ENCODE measurements around the gene RACK1.
"Not testable (repeated sequence)": the region's sequence is repeated elsewhere in the genome, so short reads cannot be mapped to it uniquely, and the experiment has no call there.

The RACK1 gene

DNA sequence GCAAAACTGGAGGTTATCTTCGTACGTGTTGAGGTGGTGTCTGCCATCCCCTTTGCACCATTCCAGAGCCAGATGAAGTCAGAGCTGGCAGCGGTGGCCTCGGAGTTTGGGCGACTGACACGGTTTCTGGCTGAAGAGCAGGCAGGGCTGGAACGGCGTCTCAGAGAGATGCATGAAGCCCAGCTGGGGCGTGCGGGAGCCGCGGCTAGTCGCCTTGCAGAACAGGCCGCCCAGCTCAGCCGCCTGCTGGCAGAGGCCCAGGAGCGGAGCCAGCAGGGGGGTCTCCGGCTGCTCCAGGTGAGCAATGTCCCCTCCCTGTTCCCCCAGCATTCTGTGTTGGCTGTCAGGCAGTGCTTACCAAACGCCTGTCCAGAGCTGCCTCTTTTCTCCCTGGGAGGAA lies 11.1 kb downstream of the RACK1 start:
- DNase-seq: no peak

DNA sequence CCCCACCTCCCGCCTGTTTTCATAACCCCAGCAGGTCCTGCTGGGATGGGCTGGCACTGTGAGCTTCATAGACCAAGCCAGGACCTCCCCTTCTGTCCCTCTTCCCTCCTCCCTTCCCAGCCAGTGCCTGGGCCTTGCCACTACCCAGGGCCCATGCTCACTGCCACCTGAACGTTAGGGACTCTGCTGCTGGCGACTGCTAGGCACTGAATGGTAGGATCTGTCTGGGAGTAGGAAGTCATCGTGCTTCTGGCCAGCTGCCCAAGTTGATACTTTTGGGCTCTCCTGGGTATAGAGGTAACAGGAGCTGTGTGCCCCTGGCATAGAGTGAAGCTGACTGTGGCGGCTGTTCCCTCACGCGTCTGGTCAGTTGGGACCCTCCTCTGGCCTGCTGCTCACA lies 12.3 kb downstream of the RACK1 start:
- no peak for DNase-seq

DNA sequence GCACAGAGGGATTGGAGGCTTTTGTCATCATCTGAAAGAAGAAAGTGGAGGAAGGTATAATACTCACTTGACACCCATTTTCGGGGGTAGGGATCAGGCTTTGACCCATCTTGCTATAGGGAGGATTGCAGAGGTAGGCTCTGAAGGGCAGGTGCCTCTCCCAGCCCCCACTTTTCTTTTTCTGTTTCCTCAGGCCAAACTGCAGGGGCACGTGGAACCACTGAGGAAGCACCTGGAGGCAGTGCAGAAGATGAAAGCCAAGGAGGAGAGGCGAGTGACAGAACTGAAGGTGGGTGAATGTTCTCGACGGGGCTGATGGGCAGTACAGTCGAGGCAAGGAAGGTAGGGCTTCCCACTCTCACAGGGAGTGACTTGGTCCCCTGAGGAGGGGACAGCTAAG lies 13.2 kb downstream of the RACK1 start:
- DNase-seq: no peak

DNA sequence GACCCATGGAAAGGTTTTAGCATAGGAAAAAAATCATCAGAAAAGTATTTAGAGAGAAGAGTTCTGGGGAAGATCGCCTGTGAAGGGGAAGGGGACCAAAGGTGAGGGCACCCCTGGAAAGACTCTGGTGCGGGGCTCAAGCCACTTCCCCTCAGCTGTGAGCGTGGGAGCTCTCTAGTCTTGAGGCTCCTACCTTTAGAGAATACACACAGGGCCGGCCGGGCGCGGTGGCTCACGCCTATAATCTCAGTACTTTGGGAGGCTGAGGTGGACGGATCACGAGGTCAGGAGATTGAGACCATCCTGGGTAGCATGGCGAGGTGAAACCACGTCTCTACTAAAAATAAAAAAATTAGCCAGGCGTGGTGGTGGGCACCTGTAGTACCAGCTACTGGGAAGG lies 13.7 kb downstream of the RACK1 start:
- DNase-seq: no peak

DNA sequence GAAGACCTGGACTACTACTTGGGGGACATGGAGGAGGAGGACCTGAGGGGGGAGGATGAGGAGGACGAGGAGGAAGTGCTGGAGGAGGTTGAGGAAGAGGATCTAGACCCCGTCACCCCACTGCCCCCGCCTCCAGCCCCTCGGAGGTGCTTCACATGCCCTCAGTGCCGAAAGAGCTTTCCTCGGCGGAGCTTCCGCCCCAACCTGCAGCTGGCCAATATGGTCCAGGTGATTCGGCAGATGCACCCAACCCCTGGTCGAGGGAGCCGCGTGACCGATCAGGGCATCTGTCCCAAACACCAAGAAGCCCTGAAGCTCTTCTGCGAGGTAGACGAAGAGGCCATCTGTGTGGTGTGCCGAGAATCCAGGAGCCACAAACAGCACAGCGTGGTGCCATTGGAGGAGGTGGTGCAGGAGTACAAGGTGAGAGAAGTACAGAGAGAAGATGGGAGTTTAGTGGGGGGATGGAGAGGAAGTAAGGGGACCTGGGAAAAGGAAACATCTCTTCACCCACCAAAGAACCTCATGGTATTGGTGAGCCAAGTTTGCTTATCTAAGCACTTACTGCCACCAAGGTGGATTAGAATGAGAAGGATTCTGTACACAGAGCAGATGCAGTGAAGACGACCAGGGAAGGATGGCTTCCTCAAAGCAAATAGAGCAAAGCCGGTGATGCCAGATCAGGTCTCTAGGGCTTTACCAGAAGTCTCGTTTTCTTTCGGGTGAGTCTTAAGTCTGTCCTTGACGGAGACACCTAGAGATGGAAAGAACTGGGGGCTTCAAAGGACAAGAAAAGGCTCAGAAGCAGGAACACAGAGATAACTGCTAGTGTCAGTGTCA lies 19.1 kb downstream of the RACK1 start:
- DNase-seq: no peak

DNA sequence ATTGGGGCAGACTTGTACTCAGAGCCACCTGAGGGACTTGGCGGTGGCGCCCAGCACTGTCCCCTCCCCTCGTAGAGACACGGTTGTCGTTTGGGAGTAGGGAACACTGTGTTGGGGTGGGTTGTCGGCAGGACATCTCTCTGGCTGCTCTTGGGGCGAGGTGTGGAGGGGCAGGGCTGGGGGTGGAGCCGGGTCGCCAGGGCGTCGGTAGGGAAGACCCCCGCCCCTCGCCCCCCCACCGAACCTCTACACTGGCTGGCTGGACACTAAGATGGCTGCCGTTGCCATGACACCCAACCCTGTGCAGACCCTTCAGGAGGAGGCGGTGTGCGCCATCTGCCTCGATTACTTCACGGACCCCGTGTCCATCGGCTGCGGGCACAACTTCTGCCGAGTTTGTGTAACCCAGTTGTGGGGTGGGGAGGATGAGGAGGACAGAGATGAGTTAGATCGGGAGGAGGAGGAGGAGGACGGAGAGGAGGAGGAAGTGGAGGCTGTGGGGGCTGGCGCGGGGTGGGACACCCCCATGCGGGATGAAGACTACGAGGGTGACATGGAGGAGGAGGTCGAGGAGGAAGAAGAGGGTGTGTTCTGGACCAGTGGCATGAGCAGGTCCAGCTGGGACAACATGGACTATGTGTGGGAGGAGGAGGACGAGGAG lies 19.8 kb downstream of the RACK1 start:
- no peak for DNase-seq

DNA sequence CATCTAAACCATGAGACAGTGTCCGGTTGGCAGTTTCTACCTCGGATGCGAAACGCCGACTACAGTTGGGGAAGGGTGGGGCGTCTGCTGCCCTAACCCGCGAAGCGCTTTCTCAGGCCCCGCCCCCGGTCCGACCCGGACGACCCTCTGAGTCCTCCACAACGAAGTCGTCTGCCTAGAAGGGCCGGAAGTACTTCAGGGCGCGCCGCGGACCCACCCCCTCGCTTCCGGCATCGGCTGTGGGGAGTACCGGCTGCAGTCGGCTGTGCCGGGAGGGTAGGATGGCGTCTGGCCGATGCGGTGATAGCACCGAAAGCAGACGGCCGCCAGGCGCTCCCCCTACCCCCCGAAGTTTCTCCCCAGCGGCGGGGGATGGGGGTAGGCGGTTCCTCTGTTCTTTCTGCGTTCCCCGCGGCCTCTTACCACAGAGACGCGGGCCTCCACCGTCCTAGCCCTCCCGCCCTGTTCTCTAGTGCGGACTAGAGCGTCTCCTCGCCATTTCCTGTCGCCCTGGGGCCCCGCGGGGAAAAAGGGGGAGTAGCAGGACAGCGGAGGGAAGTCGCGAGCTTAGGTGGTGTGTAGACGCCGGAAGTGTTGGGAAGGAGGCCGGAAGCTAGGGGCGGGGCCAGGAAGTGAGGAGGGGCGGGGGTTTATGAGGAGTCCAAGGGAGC lies 20.5 kb downstream of the RACK1 start, which contains the start of gene TRIM41:
Gene TRIM41, plus strand, starts transcription at position 224 of the 671 bp plus-strand sequence. CDS start 719 bp downstream, outside the sequence.
- DNase-seq: no peak

DNA sequence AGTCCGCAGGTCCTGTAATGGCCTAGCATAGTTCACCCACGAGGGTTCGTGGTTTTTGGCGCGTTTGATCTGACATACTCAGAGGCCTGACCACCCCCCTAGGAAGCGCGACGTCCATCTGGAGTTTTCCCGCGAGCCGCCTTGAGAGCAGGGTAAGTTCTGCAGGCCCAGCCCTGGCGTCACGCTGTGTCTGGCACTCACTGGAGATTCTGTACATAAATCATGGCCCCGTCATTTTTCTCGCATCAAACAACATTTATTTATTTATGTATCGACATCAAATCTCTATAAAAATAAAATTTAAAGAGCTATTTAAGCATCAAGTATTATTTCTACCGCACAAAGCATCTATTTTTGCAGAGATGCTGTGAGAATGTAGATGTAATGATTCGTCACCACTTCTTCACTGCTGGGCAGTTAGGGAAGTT lies 21.1 kb downstream of the RACK1 start:
- DNase-seq: no peak

DNA sequence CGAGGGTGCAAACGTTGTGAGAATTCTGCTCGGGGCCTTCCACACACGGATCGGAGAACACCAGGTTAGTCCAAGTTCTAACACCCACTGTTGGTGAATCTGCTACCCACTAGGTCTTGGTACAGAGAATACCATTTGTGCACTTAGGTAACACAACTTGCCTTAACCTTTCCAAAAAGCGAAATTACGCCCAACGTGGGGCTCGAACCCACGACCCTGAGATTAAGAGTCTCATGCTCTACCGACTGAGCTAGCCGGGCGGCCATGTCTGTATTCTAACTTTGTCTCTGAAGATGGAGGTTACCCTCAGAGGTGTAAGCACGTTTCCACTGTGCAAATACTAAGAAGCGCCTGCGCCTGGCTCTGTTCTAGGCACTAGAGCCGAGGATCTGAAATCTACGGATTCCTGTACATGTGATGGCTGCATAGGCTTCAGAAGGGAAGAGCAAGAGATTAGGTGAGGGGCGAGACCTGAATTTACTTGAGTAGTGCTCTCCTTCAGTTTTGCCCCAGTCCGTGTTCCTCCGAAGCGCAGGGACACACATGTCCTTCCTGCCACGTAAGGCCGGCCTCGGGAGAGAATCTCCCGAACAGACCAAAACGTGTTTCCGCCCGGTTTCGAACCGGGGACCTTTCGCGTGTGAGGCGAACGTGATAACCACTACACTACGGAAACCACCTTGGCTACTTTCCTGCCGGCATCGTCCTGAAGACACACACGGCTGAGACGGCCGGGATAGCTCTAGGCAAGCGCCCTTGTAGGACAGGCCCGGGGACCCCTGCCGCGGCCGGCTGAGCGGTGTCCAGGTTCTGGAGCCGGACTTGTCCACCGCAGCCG lies 21.7 kb downstream of the RACK1 start:
- DNase-seq: no peak

DNA sequence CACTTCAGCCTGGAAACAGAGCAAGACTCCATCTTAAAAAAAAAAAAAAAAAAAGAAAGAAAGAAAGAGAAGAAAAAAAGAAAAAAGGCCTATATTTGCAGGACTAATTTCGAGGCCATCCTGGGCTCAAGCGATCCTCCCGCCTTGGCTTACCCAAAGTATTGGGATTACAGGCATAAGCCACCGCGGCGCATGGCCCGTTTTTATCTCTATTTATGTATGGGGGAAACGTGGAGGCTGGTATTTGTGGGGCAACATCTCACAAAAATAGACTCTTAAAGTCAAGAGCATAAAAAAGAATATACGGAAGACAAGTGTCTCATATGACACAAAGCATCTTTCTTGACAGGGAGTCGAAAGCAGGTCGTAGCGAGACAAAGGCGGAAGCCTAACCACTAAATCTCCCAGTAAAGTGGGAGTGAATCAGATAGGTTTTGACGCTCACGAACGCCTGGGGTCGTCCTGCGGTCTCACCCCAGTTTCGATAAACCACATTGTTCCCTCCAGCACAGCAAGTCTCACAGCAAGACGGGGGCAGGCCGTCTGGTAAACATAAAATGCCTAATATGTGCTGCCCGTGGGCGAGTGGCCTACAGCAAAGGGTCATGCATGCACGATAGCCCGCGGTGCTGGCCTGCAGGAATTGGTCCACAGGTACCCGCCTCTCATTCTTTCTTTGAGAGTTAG lies 22.5 kb downstream of the RACK1 start:
- no peak for DNase-seq

DNA sequence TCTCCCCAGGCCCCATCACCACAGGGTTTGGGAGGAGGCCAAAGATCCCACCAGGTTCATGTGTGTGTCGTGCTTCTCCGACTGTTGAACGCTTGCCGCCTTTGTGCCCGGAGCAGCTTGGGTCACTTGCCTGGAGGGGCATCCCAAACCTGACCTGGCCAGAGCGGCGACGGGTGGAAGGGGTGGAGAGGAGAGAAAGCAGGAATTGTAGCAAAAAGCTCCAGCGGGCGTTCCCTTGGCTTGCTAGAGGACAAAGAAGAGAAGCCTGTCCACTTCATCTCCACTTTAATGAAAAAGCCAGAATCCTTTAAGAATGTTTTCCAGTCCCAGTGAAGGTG lies 23.6 kb downstream of the RACK1 start:
- no peak for DNase-seq

DNA sequence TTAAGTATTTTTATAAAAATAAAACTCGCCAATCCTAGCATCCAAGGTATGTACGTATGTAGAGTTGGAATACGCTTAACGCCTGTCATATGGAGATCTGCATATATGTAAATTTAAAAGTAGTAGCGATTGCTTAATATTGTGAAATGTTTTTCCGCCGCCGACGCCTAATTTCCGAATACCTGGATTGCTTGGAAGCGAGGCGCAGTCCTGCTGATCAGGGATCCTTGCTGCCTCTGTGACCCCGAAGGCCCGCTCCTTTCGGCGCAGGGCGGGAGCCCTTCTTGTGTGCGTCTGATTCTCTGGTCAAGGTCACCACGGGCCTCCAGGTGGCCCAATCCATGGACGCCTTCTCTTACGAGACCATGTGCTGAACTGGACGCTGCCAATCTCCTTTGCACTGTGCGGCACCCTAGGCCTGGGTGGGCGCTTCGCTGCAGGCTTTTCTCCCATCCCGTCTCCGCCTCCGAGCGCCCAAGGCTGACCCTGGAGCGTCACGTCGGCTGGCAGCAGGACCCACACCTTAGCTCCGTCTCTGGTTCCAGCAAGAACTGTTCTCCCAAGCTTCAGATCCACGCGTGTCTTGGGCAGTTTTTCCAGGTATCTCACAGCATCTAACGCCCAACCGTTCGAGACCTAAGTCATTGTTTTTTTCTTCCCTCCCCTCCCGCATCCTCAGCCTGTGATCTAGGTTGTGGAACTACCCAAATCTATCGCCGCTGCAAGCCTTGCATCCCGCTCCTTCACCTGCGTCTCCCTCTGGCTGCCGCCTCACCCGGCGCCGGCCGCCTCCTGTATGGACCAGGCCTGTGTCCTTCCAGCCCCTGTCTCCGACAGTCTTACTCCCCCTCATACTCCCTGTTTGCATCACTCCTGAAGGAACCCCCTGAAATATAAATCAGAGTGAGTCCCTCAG lies 24.2 kb downstream of the RACK1 start:
- DNase-seq: no peak

DNA sequence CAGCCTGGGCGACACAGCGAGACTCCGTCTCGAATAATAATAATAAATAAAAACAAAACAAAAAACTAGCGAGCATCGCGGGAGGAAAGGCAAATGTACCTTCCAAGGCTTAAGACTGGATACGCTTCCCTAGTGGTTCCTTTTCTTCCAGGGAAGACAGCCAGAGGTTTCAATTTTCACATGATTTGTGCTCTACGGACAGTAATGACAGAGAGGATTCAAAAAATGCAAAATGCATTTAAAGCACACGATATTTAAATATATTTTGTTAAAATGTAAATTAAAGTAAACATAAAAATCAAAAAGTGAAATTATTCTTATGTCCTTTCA lies 24.9 kb downstream of the RACK1 start:
- DNase-seq: no peak

DNA sequence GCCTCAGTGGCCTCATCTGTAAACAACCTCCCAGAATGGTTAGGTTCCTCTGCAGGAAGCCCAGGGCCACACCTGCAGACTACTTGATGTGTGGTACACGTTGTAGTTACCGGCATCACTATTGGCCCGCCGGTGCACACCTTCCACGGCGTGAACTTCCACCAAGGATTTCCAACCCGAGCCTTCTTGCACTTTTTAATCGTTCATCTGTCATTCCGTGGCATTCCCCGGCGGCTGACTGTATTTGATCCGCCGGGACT lies 26.0 kb downstream of the RACK1 start:
- no peak for DNase-seq

DNA sequence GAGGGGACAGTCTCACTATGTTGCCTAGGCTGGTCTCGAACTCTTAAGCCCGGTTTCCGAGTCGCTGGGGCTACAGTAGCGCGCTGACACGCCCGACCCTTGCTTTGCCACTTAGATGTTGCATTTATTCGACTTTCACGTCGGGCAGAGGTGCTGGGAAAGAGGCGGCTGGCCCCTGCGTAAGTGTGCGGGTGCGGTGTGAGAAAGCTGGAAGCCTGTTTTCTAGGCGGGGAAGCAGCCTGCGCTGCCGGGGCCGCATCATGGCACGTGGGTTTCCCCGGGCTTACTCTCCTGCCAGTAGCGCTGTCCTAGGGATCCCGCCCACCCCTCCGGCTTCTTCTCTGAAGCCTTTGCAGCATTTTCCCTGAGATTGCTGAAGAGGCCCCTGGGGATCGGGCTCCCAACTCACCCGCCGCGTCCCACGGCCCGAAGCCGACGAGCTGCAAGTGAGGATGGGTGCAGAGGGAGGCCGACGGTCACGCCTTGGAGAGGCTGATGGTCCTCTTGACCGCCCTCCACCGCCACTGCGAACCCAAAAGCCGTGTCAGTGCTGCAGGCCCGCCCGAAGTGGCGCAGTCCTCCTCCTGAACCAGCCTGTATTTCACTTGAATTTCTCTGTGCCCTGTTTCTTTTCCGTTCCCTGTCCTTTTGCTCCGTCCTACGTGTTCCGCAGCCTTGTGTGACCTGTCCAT lies 26.4 kb downstream of the RACK1 start:
- no peak for DNase-seq

DNA sequence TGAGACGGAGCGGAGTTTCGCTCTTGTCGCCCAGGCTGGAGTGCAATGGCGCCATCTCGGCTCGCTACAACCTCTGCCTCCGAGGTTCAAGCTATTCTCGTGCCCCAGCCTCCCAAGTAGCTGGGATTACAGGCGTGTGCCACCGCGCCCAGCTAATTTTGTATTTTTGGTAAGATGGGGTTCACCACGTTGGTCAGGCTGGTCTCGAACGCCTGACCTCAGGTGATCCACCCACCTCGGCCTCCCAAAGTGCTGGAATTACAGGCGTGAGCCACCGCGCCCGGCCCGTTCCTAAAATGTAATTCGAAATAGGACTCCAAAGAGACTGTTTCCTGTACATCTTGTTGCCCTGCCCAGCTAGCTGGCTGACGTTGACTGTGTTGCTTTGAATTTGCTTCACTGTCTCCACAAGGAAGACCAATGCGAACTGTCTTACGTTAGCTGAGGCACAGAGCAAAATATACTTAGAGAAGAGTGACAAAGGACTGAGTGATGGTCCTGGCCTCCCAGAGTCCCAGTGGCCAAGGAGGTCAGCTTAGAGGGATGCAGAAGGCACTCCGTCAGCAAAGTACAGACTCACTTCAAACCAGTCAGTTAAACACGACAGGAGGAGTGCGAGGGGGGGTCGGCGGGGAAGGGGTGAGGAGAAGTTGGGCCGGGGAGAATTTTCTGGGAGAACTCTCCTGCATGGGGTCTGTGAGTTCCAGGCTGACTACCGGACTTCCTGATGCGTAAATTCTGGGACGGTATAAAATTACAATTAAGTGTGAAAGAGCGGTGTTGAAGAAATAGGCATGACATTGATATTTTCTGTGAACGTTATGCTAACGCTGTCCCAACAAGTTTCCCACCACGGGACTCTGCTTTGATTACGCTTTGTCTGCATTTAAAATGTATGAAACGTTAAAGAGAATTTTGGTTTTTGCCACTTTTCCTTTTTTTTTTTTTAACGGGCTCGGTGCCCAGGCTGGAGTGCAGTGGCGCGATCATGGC lies 27.4 kb downstream of the RACK1 start:
- DNase-seq: no peak

DNA sequence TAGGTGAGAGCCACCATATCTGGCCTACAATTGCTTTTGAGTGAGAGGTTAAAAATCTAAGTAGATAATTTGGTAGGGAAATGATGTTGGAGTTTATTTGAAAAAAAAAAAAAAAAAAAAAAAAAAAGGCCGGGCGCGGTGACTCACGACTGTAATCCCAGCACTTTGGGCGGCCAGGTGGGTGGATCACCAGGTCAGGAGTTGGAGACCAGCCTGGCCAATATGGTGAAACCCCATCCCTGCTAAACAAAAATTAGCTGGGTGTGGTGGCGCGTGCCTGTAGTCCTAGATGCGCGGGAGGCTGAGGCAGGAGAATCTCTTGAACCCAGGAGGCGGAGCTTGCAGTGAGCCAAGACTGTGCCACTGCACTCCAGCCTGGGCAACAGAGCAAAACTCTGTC lies 29.5 kb downstream of the RACK1 start:
- DNase-seq: not testable (repeated sequence)

DNA sequence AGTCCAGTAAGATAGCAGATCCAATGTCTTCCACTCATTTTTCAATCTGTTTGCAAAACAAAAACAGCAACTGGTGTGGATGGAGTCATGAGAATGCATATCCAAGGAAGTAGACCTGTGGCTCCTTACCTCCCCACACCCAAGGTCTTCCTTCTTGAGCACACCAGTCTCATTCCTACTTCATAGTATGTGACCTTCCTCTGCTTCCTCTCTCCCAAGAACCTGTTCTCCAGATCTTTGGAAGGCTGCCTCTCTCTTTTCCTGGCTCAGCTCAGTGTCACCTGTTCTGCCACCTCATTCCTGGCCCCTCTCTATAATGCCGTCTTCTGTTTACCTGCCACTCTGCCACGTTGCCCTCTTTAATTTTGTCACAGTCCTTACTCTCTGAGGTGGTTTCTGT lies 30.8 kb downstream of the RACK1 start:
- no peak for DNase-seq

DNA sequence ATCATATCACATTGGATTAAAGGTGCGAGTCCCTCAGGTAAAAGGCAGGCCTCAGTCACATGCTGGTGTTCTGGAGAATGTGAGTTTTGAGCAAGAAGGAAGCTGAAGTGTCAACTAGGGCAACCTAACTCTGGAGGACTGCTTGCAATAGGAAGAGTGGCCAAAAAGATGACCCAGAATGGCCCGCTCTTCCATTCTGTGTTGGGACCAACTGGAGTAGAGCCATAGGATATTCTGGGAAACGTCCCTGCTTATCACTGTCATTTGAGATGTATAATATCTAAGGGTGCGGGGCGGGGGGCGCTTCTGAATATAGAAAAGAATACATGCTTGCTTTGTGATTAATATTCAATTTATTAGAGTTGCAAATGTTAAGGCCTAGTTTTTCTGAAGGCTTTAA lies 31.6 kb downstream of the RACK1 start:
- DNase-seq: no peak

DNA sequence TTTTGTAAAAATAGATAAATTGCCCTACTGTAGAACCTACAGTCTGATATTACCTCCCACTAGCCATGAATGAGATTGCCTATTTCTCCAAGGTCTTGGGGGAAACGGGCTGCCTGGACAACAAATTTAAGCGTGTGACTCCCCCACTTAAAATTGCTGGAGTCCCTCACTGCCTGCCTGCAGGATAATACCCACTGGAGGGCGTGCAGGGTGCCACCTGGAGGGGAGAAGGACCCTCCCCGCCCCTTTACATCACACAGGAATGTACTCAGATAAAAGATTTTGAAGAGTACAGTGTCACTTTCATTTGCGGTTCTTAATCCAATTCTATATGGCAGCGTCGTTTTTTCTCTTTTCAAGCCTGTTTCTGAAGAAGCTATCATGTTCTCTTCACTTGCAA lies 32.5 kb downstream of the RACK1 start:
- no peak for DNase-seq
